ENCODE measurements around the gene WDR87.

DNA sequence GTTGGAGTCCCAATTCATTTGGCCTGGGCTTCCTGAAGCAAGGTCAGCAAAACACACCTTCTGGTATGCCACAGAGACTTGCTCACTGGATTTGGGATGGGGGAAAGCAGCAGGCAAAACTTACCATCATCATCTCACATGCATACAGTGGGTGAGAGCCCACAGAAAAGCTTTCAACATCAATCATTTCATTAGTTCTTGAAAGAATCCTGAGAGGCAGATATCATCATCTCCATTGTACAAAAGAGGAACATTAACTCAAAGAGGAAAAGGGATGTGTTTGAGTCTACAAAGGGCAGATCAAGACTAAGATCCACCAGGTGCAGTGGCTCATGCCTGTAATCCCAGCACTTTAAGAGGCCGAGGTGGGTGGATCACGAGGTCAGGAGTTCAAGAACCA, 6.4 kb downstream of the WDR87 start:
- TF ChIP-seq, protein P1, sequence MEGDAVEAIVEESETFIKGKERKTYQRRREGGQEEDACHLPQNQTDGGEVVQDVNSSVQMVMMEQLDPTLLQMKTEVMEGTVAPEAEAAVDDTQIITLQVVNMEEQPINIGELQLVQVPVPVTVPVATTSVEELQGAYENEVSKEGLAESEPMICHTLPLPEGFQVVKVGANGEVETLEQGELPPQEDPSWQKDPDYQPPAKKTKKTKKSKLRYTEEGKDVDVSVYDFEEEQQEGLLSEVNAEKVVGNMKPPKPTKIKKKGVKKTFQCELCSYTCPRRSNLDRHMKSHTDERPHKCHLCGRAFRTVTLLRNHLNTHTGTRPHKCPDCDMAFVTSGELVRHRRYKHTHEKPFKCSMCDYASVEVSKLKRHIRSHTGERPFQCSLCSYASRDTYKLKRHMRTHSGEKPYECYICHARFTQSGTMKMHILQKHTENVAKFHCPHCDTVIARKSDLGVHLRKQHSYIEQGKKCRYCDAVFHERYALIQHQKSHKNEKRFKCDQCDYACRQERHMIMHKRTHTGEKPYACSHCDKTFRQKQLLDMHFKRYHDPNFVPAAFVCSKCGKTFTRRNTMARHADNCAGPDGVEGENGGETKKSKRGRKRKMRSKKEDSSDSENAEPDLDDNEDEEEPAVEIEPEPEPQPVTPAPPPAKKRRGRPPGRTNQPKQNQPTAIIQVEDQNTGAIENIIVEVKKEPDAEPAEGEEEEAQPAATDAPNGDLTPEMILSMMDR (IDR thresholded peaks at IDR 0.05; ENCODE audit: extremely low read depth in 1 of 2, insufficient read depth in 1 of 2, low read depth in 1 of 2, low read length in 2 of 2), result no peak
- TF ChIP-seq POLR2A (IDR thresholded peaks at IDR 0.05; ENCODE audit: low read depth, low read length) (no peak), POLR2AphosphoS5 (IDR thresholded peaks at IDR 0.05; ENCODE audit: insufficient read depth, low read depth, low read length) (no peak), JUN (IDR thresholded peaks at IDR 0.05; ENCODE audit: borderline replicate concordance, insufficient read depth, insufficient read length, low read depth) (no peak), FOS (IDR thresholded peaks at IDR 0.05; ENCODE audit: borderline replicate concordance, insufficient read depth, low read length) (no peak), EZH2 (IDR thresholded peaks at IDR 0.05; ENCODE audit: borderline replicate concordance, low read depth, low read length, severe bottlenecking) (no peak)

Data from endothelial cell of umbilical vein (primary cell).